ENCODE measurements around the gene XPC.
A peak's percentile ranks its signal among the peaks of the same experiment; 100 is the strongest.

The XPC gene

DNA sequence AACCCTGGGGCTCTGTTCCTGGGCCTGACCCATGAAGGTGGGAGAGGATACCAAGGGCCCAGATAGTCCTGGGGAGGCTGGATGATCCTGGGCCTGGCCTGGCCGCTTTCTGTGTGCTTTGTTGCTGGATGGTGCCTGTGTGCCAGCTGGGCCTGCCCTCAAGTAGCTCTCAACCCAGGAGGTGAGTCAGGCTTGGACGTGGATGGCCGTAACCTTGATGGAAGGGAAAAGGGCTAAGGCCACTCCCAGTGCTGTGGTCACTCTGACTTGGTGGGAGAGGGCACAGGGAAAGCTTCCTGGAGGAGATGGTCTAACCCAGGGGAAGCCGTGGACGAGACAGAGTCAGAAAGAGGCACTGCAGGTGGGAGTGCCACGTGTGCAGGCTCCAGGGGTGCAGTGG is 44.1 kb downstream of the XPC start:
- FAIRE-seq (no peak), DNase-seq (ENCODE audit: low spot score) (no peak)

DNA sequence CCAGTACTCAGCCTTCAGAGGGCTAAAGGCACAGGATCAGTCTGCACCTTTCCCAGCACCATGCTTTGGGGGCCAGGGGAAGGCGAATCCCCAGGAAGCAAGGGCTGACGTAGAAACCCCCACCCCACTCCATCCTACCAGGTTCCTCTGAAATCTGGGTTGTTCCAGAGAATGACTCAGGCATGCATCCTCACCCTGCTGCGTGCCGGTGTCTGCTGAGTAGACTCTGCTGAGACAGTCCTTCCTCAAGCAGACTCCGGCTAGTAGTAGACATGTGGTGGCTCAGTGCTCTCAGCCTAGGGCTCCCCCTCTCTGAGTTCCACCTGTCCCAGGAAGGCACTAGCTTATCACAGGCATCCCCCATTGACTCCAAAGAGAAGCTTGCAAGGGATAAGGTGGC is 44.5 kb downstream of the XPC start:
- no peak for FAIRE-seq
- DNase-seq (ENCODE audit: low spot score), result no peak

DNA sequence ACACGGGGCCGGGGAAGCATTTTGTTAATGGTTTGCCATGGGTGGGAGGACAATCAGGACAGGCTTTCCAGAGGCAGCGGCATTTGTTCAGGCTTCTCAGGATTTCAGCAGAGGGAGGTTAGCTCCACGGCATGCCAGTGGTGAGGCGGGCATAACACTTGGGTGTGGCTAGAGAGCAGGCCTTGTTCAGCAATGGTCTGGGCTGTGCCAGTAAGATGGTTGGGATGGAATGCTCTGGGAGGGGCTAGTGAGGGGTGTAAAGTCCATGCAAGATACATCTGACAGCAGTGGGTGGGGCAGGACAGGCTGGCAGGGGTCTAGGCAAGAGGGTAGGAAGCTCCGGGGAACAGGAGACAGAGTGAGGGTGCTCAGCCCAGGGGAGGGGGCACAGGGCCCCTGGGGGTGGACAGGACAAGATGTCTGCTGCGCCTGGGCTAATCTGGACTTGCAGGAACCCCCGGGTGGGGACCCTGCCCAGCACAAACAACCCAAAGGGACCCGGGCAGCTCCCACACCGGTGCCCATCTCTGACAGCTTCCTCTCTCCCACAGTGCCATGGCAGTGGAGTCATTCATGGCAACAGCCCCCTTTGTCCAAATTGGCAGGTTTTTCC is 45.1 kb downstream of the XPC start:
- FAIRE-seq (no peak), DNase-seq (ENCODE audit: low spot score) (no peak)

DNA sequence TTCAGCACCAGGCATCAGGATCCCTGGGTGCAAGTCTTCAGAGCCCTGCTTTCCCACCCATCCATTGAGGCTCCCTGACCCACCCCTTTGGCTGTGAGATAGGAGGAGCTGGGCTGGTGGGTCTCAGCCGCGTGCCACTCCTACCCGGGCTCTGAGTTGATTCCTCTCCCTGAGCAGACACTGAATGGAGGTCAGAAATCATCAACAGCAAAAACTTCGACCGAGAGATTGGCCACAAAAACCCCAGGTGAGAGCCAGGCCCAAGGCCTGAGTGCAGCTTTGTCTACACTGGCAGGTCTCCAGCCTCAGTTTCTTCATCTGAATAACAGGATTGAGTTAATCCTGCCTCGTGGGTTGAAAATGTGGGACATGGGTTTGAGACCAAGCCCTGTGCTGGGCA is 45.7 kb downstream of the XPC start:
- DNase-seq (ENCODE audit: low spot score), result no peak
- no peak for FAIRE-seq

DNA sequence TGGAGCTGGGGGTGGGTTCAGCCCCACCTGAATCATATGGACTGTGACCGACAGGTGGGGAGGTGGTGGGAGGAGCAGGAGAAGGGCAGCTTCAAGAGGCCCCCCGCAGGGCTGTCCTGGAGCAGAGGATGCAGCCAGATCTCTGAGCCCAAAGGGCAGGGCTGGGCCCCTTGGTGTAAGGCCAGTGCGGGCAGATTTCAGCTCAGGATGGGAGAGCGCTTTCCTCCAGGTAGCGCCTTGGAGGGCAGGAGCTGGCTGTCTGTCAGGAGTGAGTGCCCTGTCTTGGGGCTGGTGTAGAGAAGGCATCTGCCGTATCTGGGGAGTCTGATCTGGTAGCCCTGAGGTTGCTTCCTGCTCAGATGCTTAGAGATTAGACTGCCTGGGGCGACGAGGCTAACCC is 46.3 kb downstream of the XPC start:
- DNase-seq (ENCODE audit: low spot score) (no peak), FAIRE-seq (no peak)

DNA sequence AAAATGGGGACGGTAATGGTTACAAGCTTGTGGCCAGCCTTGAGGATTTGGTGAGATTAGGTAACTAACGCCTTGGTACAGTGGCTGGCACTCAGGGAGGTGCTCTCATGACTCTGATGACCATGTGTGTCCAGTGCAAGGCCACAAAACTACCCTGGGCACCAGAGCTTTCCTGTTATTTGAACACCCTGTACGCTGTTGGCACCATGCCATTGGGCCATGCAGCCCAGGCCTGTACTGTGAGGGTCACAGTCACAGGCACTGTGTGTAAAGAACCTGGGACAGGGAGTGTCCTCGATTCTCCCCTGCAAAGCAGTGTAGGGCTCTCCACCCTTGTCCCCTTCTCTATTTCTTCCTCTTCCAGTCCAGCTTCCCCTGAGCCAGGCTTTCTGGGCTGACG is 47.3 kb downstream of the XPC start:
- FAIRE-seq (no peak), DNase-seq (ENCODE audit: low spot score) (no peak)

DNA sequence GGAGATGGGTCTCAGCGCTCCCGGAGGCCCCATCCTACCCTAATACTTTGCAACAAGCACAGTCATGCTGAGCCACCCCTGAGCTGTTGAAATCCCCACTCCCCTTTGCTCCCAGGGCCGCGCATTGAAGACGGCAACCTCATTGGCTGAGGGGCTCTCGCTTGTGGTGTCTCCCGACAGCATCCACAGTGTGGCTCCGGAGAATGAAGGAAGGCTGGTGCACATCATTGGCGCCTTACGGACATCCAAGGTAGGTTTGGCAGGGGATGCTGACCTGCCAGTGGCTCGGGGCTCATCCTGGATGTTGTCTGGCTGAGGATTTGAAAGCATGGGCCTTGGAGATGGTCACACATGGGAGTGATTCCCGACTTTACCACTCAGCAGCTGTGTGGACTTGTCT is 47.7 kb downstream of the XPC start:
- FAIRE-seq (no peak), DNase-seq (ENCODE audit: low spot score) (no peak)

DNA sequence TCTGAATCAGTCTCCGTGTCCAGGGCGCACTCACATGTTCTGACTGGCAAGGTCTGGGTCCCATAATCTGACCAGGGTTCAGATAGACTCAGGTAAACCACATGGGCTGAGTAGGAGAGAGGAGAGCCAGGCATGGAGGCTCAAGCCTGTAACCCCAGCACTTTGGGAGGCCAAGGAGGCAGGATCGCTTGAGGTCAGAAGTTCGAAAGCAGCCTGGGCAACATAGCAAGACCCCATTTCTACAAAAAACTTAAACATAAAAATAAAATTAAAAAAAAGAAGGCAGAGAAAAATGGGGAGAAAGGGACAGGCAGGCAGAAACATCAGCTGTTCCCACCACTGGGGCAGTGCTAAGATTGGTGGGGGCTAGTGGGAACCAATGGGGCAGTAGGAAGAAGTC is 48.2 kb downstream of the XPC start:
- FAIRE-seq (no peak), DNase-seq (ENCODE audit: low spot score) (no peak)

DNA sequence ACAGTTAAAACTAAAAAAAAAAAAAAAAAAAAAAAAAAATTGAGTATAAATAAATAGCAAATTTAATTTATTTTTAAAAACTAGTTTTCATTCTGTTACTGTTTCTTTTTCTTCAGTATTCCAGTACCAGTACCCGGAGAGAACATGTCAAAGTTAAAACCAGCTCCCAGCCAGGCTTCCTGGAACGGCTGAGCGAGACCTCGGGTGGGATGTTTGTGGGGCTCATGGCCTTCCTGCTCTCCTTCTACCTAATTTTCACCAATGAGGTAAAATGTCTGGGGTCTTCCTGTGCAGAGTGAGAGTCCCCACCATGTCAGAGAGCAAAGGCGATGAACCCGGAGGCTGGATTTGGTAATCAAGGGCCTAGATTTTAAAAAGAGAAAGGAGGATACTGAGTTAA is 49.1 kb downstream of the XPC start:
- DNase-seq (ENCODE audit: low spot score), result no peak
- FAIRE-seq, result no peak

DNA sequence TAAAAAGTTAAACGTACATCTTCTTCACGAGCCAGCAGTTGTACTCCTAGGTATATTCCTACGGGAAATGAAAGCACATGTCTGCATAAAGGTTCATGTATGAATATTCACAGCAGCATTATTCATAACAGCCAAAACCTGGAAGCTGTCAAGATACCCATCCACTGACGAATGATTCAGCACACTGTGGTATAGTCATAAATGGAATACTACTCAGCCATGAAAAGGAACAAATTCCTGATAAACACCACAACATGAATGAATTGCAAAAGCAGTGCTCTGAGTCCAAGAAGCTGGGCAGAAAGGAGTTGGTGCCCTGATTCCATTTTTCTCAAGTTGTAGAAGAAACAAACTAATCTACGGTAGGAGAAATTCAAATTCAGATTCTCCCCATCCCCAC is 49.7 kb downstream of the XPC start:
- DNase-seq (ENCODE audit: low spot score) (no peak), FAIRE-seq (no peak)

DNA sequence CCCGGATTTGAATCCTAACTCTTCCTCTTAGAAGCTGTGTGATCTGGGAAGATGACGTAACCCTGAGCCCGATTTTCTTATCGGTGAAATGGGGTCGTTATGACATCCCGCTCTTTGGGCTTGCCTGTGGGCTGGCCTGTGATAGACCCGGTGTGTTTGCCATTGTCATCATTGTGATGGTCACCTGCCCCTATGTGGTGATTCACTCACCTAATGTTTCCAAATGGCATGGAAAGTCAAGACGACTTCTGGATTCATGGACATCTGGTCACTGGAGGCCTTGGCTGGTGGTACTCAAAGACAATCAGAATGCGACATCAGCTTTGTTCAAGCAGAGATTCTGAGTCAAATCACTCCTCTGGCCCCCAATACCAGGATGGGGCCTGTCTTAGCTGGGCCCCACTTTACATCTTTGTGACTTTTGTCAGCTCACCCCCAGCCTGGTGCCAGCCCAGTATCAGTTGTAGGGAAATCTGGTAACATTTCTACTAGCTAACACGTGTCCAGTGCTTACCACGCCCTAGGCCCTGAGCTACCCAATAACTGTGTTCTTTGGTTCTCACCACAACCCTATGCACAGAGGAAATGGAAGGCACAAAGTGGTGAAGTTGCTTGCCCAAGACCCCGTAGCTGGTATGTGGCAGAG is 50.8 kb downstream of the XPC start:
- no peak for DNase-seq (ENCODE audit: low spot score)
- FAIRE-seq, result no peak

DNA sequence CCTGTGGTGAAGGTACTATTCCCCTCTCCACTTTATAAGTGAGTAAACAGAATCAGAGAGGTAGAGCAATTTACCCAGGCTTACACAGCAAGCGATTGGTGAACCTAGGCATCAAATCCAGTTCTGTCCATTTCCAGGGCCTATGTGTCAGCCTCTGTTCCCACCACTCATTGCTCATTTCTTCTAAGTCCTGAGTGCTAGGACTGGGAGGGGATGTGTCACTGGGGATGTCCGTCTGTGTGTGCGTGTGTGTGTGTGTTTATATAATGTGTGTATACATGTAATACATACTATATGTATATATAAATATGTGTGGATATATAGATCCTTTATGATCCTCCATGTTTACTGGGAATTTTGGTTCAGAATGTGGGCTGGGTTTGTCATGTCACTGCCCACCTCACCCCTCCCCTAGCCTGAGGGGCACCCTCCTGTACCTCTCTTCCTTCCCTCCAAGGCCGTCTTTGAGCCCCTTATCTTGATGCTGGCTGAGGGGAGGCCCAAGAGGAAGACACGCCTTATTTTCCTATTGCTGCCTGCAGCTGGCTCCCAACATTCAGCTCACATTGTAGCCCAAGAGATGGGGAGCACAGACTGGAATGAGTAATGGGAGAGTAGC is 51.4 kb downstream of the XPC start:
- FAIRE-seq (no peak), DNase-seq (ENCODE audit: low spot score) (no peak)

DNA sequence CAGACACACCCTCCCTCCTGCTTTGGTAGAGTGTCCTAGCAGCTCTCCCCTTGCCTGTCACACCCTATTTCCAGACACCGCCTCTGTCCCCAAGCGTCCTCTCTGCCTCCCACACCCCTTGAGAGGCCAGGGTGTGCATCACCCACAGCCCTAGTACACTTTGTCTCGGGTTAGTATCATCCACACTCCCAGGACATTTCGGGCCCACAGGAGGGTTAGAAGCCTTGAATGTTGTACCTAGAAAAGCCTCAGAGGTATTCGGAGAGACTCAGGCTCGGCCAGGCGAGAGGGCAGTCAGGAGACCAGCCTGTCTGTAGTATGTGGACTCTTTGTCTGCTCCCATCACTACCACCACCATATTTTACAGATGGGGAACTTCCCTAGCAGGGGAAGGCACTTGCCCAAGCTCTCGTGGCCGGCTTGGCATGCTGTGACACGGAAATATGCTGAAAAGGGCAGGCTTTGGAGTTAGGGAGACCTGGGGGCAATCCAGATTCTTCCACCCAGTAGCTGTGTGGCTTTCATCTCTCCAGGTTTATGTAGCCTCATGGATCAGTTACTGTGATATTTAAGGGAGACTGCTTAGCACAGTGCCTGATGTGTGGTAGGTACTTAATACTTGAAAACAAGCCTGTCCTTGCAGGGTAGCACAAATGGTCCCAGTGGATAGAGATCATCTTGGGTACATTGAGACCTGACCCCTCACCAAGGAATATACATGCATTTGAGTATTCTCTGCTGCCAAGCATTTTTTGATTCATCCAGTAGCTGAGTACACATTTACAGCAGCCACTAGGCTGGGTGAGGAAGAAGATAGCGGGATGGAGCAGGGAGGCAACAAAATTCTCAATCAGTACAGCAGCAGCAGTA is 52.1 kb downstream of the XPC start:
- FAIRE-seq (no peak), DNase-seq (ENCODE audit: low spot score) (no peak)

DNA sequence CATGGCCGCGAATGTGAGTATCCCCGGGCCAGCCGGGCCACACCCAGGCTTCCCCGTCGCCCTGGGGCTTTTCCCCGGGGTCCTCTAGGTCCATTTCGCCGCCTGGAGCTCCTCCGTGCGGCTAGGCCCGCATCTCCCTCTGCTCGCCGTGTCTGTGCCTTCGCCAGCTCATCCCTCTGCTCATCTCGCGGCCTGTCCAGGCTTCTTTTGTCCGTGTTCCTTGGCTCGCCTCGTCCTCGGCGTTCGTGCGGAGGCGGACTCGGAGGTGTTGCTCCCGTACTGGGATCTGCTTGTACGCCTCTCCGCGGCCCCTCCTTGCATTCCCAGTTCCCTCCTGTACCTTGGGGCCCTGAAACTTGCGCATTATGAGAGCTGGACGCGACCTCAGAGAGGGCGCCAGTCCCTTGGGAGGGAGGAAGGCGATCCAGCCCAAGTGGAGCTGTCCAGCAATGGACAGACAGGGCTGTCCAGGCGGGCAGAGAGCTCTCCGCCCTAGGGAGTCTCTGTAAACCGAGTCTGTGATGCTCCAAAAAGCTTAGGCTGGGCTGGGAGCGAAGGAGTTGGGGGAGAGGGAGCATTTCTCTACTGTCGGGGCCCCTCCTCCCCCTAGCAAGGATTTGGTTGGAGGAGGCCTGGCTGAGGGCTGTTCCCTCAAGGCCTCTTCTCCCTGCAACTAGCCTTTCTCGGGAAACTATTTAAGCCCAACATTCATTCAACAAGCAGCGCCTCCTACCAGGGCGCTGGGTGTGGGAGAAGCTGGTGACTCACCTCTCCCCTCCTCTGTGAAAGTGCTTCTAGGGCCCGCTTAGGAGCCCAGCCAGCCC is 53.0 kb downstream of the XPC start:
- peak; percentile 7 for FAIRE-seq

DNA sequence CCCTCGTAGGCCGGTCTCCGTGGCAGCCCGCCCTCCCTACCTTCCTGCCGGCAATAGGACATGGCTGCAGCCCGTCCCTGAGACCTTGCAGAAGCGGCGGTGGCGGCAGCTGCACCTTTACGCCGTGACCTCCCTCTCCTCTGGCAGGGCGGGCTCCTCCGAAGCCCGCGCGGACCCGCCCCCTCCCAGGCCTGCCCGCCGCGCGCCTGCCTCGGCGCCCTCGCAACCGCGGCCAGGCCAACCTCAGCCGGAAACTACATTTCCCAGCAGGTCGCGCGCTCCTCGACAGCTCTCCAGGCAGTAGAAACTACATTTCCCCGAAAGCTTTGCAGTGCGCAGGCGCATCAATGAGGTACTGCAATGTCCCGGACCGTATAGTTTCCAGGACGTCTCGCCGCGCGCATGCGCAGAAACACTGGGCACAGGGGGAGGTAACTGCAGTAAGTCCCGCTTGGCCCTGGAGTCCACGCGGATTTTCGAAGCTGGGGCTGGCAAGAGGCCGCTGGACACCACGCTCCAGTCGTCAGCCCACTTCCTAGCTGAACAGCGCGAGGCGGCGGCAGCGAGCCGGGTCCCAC is 53.7 kb downstream of the XPC start, which contains the start of the genes CHCHD4 and TMEM43:
Gene CHCHD4 (minus strand): TSS at position 256 of the 578 bp plus-strand sequence. CDS start 194 bp downstream, at position 62.
Gene TMEM43 (plus strand): TSS at position 438 of the 578 bp plus-strand sequence. CDS start 142 bp downstream, outside the sequence.
- peak; percentile 98 for DNase-seq (ENCODE audit: low spot score)
- no peak for FAIRE-seq

More for the DNA sequence above, 53.0 kb downstream of the XPC start:
- DNase-seq (ENCODE audit: low spot score), result peak; percentile 81

DNA sequence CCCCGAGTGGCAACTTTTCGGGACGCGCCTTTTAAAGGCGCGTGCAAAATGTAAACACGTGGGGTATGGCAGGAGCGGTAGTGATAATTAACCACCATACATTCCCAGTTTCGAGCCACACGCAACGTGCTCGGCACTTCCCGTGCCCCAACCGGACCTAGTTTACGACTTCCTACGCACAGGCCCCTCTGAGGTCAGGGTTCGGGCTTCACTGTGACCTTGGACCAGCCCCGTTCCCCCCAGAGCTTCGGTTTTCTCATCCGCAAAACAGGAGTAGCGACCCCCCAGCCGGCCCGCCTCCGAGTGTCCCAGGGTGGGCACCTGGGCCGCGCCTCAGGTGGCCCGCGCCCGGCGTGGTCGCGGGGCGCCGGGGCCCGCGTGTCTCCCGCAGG is 54.2 kb downstream of the XPC start:
- DNase-seq (ENCODE audit: low spot score), result peak; percentile 29
- no peak for FAIRE-seq

DNA sequence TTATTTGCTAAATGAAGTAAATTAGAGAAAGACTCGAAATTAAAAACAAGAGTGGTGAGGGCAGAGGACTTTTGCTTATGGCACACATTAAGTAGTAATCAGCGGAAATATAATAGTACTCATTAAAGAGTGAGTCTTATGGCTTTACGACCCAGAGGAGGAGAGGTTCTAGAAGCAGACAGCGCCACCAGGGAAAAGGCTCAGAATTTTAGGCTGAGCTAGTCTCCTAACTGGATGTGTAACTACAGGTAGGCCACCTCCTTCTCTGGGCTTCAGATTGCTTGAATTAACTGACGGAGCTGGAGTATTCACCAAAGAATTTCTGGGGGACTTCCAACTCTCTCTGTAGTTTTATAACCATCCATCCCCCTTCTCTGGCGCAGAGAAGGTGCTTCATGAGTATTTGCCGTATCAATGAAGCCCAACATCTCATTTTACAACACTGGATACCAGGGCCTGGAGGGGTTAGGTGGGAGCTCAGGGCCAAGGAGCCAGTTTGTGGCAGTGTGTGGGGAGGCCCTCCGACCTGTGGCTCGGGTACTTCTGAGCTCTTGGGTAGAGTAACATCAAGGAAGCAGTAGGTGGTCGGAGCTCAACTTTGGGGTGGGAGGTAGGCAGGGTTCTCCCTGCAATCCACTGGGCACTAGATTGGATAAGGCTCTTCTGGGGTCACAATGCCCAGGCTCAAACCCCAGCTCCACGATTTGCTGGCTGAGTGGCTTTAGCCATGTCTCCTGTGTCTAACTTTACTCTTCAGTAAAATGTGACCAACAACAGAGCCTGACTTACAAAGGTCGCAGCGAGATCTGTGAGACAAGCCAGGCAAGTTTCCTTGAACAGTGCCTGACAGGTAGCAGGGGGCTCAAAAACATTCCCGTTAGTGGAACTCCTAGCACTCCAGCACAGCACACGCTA is 54.8 kb downstream of the XPC start:
- FAIRE-seq, result no peak
- no peak for DNase-seq (ENCODE audit: low spot score)

DNA sequence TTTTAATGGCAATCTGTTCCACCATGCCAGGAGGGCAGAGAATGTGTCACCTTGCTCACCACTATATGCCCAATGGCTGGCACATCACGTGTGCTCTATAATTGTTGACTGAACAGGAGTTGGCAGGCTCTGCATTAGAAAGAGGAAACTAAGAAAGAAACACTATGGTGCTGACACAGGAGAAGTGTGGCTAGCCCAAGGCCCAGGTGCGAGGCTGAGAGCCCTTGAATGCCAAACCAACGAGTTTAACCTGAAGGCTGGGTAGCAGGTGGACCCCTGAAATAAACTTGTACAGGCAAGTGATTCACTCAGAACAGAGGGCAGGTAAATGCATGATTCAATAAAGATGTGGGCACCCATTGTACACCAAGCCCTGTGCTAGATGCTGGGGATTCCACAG is 56.1 kb downstream of the XPC start:
- FAIRE-seq, result no peak
- no peak for DNase-seq (ENCODE audit: low spot score)

DNA sequence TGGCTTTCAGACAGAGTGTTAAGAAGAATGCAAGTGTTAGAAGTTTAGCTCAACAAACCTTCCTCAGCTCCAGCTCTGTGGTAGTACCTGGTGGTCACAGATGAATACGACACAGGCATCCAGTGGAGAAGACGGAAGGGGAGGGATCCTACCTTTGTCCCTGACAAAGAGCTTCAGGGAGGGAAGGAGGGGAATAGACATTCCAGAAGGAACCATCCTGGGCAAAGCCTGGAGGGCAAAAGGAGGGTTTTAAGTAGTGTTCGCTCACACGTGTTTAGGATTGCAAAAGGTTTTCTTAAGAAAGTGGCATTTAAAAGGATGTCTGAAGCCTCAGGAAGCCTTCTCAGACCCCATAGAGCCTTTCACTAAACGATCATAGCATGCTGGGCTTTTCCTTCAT is 56.5 kb downstream of the XPC start:
- no peak for FAIRE-seq
- DNase-seq (ENCODE audit: low spot score), result no peak

Data from RCC 7860 (cell line).